ENCODE measurements around the gene EXPH5.
A peak's percentile ranks its signal among the peaks of the same experiment; 100 is the strongest.
"Not testable (repeated sequence)": the region's sequence is repeated elsewhere in the genome, so short reads cannot be mapped to it uniquely, and the experiment has no call there.

The EXPH5 gene, protein sequence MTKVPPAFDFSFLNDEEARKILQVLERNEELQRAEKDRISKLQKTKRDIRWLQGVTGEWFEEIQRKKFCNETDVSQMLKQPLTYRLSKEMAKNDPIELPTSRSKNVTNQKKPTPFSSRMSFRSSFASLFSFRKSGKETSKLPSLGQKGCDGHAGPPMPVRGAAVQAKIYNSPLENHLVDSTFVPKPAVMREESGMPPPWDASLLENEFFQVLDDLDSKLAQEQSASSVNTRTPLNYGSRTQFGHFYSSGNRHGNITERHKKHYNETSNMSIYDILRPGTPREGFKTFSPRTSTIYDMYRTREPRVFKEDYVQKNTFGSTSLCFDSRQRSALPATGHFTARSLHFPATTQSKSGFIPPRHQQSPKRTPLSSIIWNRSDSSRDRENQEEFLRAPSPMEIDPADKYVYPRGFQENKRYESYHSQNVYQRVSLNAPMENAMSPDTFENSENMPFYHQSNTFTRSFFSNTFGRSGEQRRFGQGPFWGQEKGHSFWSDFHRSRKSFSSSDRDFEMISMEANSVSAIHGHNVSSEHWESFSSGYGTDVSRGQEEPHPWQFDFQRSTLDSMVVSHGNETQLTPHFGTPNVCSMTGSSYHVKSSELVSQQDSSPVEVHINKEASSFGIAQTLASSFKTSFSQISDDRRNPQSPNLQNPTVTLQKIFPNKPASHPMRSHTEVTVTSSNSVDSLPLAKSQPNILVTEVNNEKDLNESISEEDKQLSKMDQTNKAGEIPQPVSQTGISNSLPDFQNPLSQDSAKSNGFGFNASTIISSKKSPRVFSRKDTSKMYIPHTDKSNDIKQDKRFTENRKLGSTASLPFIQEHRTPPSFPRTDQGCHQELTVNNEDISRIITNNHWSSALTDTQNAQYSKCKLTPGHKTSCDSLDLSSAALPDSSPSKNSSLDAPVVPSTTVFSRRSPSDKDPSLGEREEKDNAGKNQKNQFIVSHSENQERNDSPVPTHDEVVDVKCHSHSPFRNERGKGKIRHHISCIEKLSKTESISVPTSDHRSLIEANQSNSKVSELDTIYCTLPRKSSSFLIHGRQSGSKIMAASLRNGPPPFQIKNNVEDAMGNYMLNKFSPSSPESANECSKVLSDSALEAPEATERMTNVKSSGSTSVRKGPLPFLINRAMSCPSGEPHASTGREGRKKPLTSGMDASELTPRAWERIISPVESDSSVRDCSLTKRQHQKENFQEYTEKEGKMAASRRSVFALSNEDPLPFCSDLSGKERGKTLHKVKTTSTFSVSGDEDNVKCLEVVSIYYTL (N-terminal part only)

GRCh38 chr11:108593214-108593922 lies at the start of gene EXPH5:
Gene EXPH5 (minus strand): TSS chr11:108593768. CDS start chr11:108593536, 232 bp downstream.
- DNase-seq, result peak; percentile 81 to 94 (median 87)

DNA sequence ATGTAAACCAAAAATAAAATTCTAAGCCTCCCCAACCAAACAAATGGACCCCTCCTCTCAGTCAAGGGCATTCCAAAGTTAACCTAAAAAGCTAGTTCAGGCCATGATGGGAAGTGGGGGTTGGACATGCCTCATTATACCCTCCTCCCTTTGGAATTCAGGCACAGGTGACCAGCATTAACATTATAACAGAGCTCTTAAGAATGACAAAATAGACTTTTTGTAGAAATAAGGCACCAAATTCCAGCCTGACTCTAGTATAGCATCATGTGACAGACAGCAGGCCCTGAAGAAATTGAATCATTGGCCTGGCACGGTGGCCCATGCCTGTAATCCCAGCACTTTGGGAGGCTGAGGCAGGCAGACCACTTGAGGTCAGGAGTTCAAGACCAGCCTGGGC lies 48.2 kb upstream of the EXPH5 start:
- not testable (repeated sequence) for DNase-seq

- no peak for DNase-seq
Measured at GRCh38 chr11:108639146-108639545, 45.6 kb upstream of the EXPH5 start.

- DNase-seq, result no peak
Measured at GRCh38 chr11:108636222-108636621, 42.7 kb upstream of the EXPH5 start.

GRCh38 chr11:108635106-108635505 lies 41.5 kb upstream of the EXPH5 start:
- no peak for DNase-seq

GRCh38 chr11:108632041-108632704 lies 38.6 kb upstream of the EXPH5 start:
- DNase-seq, result no peak

DNA sequence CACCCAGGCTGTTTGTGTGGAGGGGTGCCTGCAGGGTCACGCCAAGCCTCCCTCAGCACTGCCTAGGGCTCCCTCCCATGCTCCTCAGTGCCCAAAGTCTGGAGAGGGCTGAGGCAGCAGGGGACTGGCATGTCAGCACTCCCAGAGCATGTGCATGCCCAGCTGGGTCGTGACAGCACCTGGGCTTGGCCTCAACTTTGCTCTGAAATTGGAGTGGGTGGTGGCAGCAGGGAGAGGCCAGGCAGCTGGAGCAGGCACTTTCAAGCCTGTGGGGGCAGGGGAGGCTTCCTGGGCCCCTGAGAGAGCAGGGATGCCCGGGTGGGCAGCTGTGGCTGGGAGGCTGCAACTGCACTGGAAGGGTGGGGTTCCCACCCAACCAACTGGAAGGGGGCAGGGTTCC lies 35.7 kb upstream of the EXPH5 start:
- DNase-seq, result no peak

DNA sequence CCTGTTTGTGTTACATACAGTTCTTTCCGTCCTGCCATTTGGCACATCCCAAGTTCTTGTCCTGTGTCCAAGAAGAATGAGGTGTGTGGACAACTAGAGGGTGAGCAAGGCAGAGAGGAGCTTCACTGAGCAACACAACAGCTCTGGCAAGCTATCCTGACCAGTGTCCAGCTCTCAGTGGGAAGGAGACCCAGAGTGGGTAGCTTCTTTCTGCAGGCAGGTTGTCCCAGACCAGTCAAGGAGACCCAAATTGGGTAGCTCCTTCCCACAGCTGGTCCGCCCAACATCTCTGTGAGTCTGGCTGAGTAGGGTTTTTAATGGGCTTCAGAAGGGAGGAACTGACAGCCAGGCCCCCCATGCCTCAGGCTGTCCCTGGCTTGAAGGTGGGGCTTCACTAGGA lies 35.2 kb upstream of the EXPH5 start:
- DNase-seq, result no peak

DNA sequence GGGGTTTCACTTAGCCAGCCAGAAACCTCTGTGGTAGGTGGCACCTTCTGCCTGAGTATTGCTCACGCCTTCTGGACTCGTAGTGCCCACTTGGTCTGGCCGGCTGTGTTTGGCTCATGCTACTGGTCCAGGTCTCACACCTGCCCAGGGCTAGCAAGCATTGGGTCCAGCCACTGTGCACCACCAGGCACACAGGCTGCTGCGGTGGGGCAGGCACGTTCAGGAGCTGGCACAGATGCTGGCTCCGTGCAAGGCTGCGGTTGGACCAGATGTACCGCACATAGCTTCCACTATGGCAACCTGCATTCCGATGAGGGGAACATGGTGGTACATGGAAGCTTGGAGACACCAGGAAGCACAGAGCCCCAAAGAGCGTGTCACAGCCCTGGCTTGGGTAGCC lies 34.8 kb upstream of the EXPH5 start:
- DNase-seq, result no peak

- no peak for DNase-seq
Measured at GRCh38 chr11:108624196-108624925, 30.8 kb upstream of the EXPH5 start.

GRCh38 chr11:108622341-108622740 lies 28.8 kb upstream of the EXPH5 start:
- DNase-seq, result peak; percentile 65 to 71 (median 68)

- DNase-seq, result peak in 2 of 3 donors; percentile 24 to 26
Measured at GRCh38 chr11:108620958-108621772, 27.6 kb upstream of the EXPH5 start.

GRCh38 chr11:108618529-108618928 lies 25.0 kb upstream of the EXPH5 start:
- DNase-seq, result no peak

- no peak for DNase-seq
Measured at GRCh38 chr11:108617055-108617454, 23.5 kb upstream of the EXPH5 start.

GRCh38 chr11:108616549-108616948 lies 23.0 kb upstream of the EXPH5 start:
- no peak for DNase-seq

DNA sequence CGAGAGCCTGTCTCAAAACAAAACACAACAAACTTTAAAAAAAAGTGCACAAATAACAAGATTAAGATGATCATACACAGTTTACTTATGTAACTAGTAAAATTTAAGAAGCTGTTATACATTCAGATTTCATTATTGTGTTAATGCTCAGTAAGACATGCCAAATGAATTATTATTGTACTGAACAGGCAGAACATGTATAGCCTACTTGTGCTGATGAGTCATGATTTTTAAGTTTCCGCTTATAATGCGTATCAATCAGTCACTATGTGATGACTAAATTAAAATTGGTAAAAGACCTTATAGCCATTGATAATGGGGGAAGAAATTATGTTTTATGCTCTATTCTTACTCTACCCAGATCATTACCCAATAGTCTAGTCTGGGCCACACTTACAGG lies 20.5 kb upstream of the EXPH5 start:
- DNase-seq, result no peak

DNA sequence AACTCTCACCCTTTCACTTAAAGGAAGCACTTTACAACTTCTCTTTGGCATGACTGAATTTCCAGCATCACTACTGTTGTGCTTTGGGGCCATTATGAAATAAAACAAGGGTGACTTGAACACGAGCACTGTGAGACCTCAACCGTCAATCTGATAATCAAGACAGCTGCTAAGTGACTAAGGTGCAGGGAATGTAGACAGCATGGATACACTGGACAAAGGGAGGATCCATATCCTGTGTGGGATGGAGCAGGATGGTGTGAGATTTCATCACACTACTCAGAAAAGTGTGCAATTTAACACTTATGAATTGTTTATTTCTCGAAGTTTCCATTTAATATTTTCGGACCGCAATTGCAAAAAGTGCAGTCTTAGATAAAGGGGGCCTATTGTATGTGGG lies 16.1 kb upstream of the EXPH5 start:
- no peak for DNase-seq

- no peak for DNase-seq
Measured at GRCh38 chr11:108608548-108608947, 15.0 kb upstream of the EXPH5 start.

GRCh38 chr11:108606495-108607160 lies 13.1 kb upstream of the EXPH5 start:
- DNase-seq, result no peak

DNA sequence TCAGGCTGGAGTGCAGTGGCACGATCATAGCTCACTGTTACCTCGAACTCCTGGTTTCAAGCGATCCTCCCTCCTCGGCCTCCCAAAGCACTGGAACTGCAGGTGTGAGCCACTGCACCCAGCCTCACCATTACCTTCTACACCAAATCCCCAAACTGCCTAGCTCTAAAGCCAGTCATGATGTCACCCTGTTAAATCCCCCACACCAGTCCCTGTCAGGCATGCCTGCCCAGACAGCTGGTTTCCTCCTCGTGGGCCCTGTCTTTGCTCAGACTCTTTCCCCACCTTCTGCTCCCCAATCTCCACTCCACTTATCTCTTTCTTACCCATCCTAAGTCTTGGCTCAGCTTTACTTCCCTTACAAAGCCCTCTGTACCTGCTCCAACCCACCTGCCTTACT lies 12.5 kb upstream of the EXPH5 start:
- no peak for DNase-seq
